Measurements from ENCODE around the gene NUDT12. TPM values are rescaled to one million over a fixed set of nuclear protein-coding genes. Genes with fewer than 3 reads are reported as not detected.

Gene NUDT12
- polyA plus RNA-seq, 3 donors = 0.08 to 1.1 (median 0.11) TPM

DNA sequence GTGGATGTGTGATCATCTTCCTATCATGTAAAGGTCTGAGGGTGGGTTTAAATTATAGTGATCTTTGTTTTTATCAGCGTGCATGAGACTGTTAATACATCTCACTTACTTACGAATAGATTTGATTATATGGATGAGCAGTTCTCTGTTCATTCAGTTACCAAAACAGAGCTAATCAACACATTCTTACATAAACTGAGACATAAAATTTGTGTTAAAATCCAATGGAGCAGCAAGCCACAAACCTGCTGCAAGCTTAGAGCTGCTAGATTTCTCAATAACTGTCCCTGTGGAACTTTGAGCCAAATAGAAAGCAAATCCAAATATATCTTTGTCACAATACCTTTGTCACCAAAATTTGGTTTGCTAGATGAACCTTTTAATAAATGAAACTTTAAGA is 50.1 kb downstream of the NUDT12 start:
- H3K79me2 ChIP-seq (ENCODE audit: insufficient read depth, low read length) = no peaks in the 10 kb centered on the region

DNA sequence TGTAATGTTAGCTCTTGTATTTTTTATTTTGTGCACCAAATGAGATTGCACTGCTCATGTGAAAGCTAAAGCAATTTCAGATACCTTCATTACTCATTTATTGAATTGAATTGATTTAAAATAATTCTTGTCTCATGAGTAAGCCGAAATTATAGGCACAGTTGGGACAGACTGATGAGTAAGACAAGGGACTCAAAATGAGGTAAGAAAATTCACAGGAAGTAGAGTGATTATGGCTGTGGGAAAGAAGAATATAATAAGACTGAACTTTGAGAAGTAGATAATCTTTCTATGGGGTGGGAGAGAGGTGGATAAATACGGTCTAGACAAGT is 51.1 kb downstream of the NUDT12 start:
- TF ChIP-seq, protein P1, sequence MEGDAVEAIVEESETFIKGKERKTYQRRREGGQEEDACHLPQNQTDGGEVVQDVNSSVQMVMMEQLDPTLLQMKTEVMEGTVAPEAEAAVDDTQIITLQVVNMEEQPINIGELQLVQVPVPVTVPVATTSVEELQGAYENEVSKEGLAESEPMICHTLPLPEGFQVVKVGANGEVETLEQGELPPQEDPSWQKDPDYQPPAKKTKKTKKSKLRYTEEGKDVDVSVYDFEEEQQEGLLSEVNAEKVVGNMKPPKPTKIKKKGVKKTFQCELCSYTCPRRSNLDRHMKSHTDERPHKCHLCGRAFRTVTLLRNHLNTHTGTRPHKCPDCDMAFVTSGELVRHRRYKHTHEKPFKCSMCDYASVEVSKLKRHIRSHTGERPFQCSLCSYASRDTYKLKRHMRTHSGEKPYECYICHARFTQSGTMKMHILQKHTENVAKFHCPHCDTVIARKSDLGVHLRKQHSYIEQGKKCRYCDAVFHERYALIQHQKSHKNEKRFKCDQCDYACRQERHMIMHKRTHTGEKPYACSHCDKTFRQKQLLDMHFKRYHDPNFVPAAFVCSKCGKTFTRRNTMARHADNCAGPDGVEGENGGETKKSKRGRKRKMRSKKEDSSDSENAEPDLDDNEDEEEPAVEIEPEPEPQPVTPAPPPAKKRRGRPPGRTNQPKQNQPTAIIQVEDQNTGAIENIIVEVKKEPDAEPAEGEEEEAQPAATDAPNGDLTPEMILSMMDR (IDR thresholded peaks at IDR 0.05) = no peak
- 90% methylated on average over 2 of the region's 2 CpGs for WGBS (ENCODE audit: insufficient coverage)
- H3K27ac Mint-ChIP-seq = no peak overlapping the region

More for the DNA sequence above, 50.1 kb downstream of the NUDT12 start:
- no peak overlapping the region for H3K4me3 ChIP-seq (replicated peaks in 1 of 3; ENCODE audit: low read depth in 2 of 3, low read length in 3 of 3)
- Mint-ChIP-seq H3K27ac (no peak overlapping the region), H3K9me3 (peaks cover 0 to 2% (median 0%) of the 10 kb centered on the region in 7 donors), H3K4me3 (no peak overlapping the region), H3K27me3 (ENCODE audit: low read depth in 3 of 3) (no peaks in the 10 kb centered on the region), H3K36me3 (no peaks in the 10 kb centered on the region), H3K4me1 (no peaks in the 10 kb centered on the region)
- no peaks in the 10 kb centered on the region for H4K20me1 ChIP-seq (ENCODE audit: insufficient read depth, low read length)
- H3K4me2 ChIP-seq (replicated peaks; ENCODE audit: extremely low read depth, low read length, poor library complexity, severe bottlenecking) = no peak overlapping the region
- no CpG with 5 or more reads among the region's 2 CpGs for WGBS (ENCODE audit: insufficient coverage)
- intact Hi-C loops (cut with micrococcal nuclease) = no loop called here
- H2AFZ ChIP-seq (ENCODE audit: insufficient read depth, low read depth, low read length, poor library complexity, severe bottlenecking) = no peak overlapping the region
- no peaks in the 10 kb centered on the region for H3K27me3 ChIP-seq (ENCODE audit: control insufficient read depth in 2 of 2, insufficient read depth in 2 of 2, low read length in 2 of 2)
- TF ChIP-seq, protein P1 (IDR thresholded peaks at IDR 0.05) = no peak
- H3K27ac ChIP-seq (ENCODE audit: low read depth in 1 of 2, low read length in 2 of 2) = no peak overlapping the region
- no peak for DNase-seq
- no peaks in the 10 kb centered on the region for H3K36me3 ChIP-seq (replicated peaks in 1 of 2; ENCODE audit: control insufficient read depth in 1 of 2, insufficient read depth in 2 of 2, low read length in 2 of 2)
- no peaks in the 10 kb centered on the region for H3K4me1 ChIP-seq (ENCODE audit: control insufficient read depth in 1 of 2, insufficient read depth in 2 of 2, low read length in 2 of 2)
- no peak overlapping the region for H3K9ac ChIP-seq (ENCODE audit: insufficient read depth, low read length, poor library complexity, severe bottlenecking)
- H3K9me3 ChIP-seq (replicated peaks in 1 of 2; ENCODE audit: control insufficient read depth in 1 of 2, insufficient read depth in 1 of 2, low read length in 2 of 2) = no peaks in the 10 kb centered on the region

More for the DNA sequence above, 51.1 kb downstream of the NUDT12 start:
- Histone ChIP-seq H3K9me3 (replicated peaks in 1 of 2; ENCODE audit: control insufficient read depth in 1 of 2, insufficient read depth in 1 of 2, low read length in 2 of 2) (no peaks in the 10 kb centered on the region), H4K20me1 (ENCODE audit: insufficient read depth, low read length) (no peaks in the 10 kb centered on the region), H3K4me1 (ENCODE audit: control insufficient read depth in 1 of 2, insufficient read depth in 2 of 2, low read length in 2 of 2) (no peaks in the 10 kb centered on the region), H3K27ac (ENCODE audit: low read depth in 1 of 2, low read length in 2 of 2) (no peak overlapping the region), H3K4me3 (replicated peaks in 1 of 3; ENCODE audit: low read depth in 2 of 3, low read length in 3 of 3) (no peak overlapping the region), H2AFZ (ENCODE audit: insufficient read depth, low read depth, low read length, poor library complexity, severe bottlenecking) (no peak overlapping the region), H3K36me3 (replicated peaks in 1 of 2; ENCODE audit: control insufficient read depth in 1 of 2, insufficient read depth in 2 of 2, low read length in 2 of 2) (no peaks in the 10 kb centered on the region), H3K79me2 (ENCODE audit: insufficient read depth, low read length) (no peaks in the 10 kb centered on the region), H3K27me3 (ENCODE audit: control insufficient read depth in 2 of 2, insufficient read depth in 2 of 2, low read length in 2 of 2) (no peaks in the 10 kb centered on the region), H3K4me2 (replicated peaks; ENCODE audit: extremely low read depth, low read length, poor library complexity, severe bottlenecking) (no peak overlapping the region), H3K9ac (ENCODE audit: insufficient read depth, low read length, poor library complexity, severe bottlenecking) (no peak overlapping the region)
- no peaks in the 10 kb centered on the region for H3K4me1 Mint-ChIP-seq
- no peaks in the 10 kb centered on the region for H3K27me3 Mint-ChIP-seq (ENCODE audit: low read depth in 3 of 3)
- H3K36me3 Mint-ChIP-seq = no peaks in the 10 kb centered on the region
- no peak overlapping the region for H3K4me3 Mint-ChIP-seq
- intact Hi-C loops (cut with micrococcal nuclease) = no loop called here
- peaks cover 0 to 9% (median 0%) of the 10 kb centered on the region in 7 donors for H3K9me3 Mint-ChIP-seq
- DNase-seq = no peak

All from CD14-positive monocyte (primary cell).